ENCODE measurements around the gene IL2RA. TPM values are rescaled to one million over a fixed set of nuclear protein-coding genes. Genes with fewer than 3 reads are reported as not detected.

The IL2RA gene
- total and polyA plus RNA-seq, 9 of the 15 experiments (the other 6 are each of a cell fraction or from before 2014, with no cell fraction given), result 0.95 TPM; not detected in 8

GRCh38 chr10:6086375-6087233 is 24.4 kb upstream of the IL2RA start (continued):
- TF ChIP-seq PPARD (CRISPR knock-in tag; IDR thresholded peaks at IDR 0.05) (no peak), EP400 (IDR thresholded peaks at IDR 0.05) (0 out of 2 replicates have a peak, but pooled peaks have one; percentile 22)

GRCh38 chr10:6083523-6084475 is 21.6 kb upstream of the IL2RA start:
- BruUV-seq (replicated peaks), result no TSS peak
- Histone ChIP-seq H3K9me3 (replicated peaks; ENCODE audit: control insufficient read depth, insufficient read depth, low read depth, low read length) (no peaks in the 10 kb centered on the region), H3K79me2 (ENCODE audit: control insufficient read depth, insufficient read depth, low read length) (peaks cover under 1% of the 10 kb centered on the region; the same call in 1 of the 3 replicates), H3K9me1 (ENCODE audit: control insufficient read depth, insufficient read depth, low read length) (no peaks in the 10 kb centered on the region), H3K27ac (ENCODE audit: extremely low read depth, low read depth, low read length) (no peak overlapping the region), H2AFZ (ENCODE audit: low read depth, low read length) (no peak overlapping the region), H3K4me1 (replicated peaks in 1 of 2; ENCODE audit: control insufficient read depth in 2 of 2, insufficient read depth in 2 of 2, low read length in 2 of 2) (peaks cover 4 to 8% of the 10 kb centered on the region in 2 experiments; a peak in 3 of 5 replicates), H3K36me3 (ENCODE audit: control insufficient read depth, insufficient read depth, low read length) (no peaks in the 10 kb centered on the region), H3K4me2 (ENCODE audit: insufficient read depth, low read length) (no peak overlapping the region; the same call in 1 of the 2 replicates), H3K4me3 (no peak overlapping the region), H3K27me3 (ENCODE audit: control insufficient read depth in 2 of 2, insufficient read depth in 2 of 2, low read length in 2 of 2) (peaks cover 17 to 19% of the 10 kb centered on the region in 2 experiments; a peak in 4 of 5 replicates), H3K9ac (ENCODE audit: insufficient read depth in 1 of 2, low read depth in 2 of 2, low read length in 2 of 2) (no peak overlapping the region), H4K20me1 (replicated peaks; ENCODE audit: control insufficient read depth, insufficient read depth, low read length) (no peaks in the 10 kb centered on the region)
- no peak for DNase-seq (ENCODE audit: extremely low read depth in 1 of 4, low spot score in 3 of 4)
- POLR2A ChIA-PET, result interaction anchor here (1.3 kb wide), 1 partner anchor 9 kb away, joined by 4 read pairs; no protein-coding TSS in a partner anchor
- TF ChIP-seq HDAC3 (IDR thresholded peaks at IDR 0.05; ENCODE audit: borderline replicate concordance, partially characterized antibody), result no peak
- ATAC-seq, result no peak
- in situ Hi-C loops (cut with MboI) (no loop called here), intact Hi-C loops (cut with micrococcal nuclease) (loop anchor here (10.0 kb wide), 1 partner anchor 69 kb away; no protein-coding TSS in a partner anchor)
- CTCF ChIA-PET (ENCODE audit: low intra/inter-chr PET ratio), result interaction anchor here (0.6 kb wide), 1 partner anchor 10 kb away, joined by 5 read pairs; no protein-coding TSS in a partner anchor
- 7% methylated on average over 17 of the region's 17 CpGs for WGBS (ENCODE audit: insufficient coverage, low coverage, missing lambda C conversion rate)
- no peak for FAIRE-seq
